Activated CD4-positive, alpha-beta memory T cell treated with anti-CD3 and anti-CD28 coated beads, Interleukin-2, amount 10 ng/mL, durations not matched to agents 7 days and 5 days (primary cell): ENCODE results near the gene BRIP1. TPM values are rescaled to one million over a fixed set of nuclear protein-coding genes. Genes with fewer than 3 reads are reported as not detected.
"Not testable (repeated sequence)": the region's sequence is repeated elsewhere in the genome, so short reads cannot be mapped to it uniquely, and the experiment has no call there.

Experiments used
- CTCF ChIA-PET: fragments of 350-600 bp; sonication (Branson Sonifier 250); formaldehyde crosslinking; loops from one replicate; lab custom pipeline; 2021; ENCODE audit warnings: antibody characterized with exemption, inconsistent platforms; lab: Charles Lee
- POLR2A ChIA-PET: fragments of 350-600 bp; sonication (Branson Sonifier 250); formaldehyde crosslinking; loops from one replicate; lab custom pipeline; 2021; ENCODE audit warnings: antibody characterized with exemption; lab: Charles Lee
- DNase-seq: peaks from one replicate; pipeline ENCODE4 v3.0.0-alpha.2; 2020
- H3K27ac Mint-ChIP-seq: one replicate; pipeline ENCODE4 v1.8.0; 2021; ENCODE audit warnings: mild to moderate bottlenecking, mixed read lengths
- H3K27me3 Mint-ChIP-seq: one replicate; pipeline ENCODE4 v1.8.0; 2021; ENCODE audit warnings: mixed read lengths
- H3K36me3 Mint-ChIP-seq: one replicate; pipeline ENCODE4 v1.8.0; 2021; ENCODE audit warnings: low read depth, mixed read lengths
- H3K4me1 Mint-ChIP-seq: one replicate; pipeline ENCODE4 v1.8.0; 2021; ENCODE audit warnings: mixed read lengths
- H3K4me3 Mint-ChIP-seq: one replicate; pipeline ENCODE4 v1.8.0; 2021; ENCODE audit warnings: mild to moderate bottlenecking, mixed read lengths
- H3K9me3 Mint-ChIP-seq: one replicate; pipeline ENCODE4 v1.8.0; 2021; ENCODE audit warnings: mixed read lengths
- total RNA-seq, 2 experiments: library from RNA; stranded (reverse); gene quantifications; one replicate each; pipeline ENCODE4 v1.2.3, GENCODE V29; 2021

Gene BRIP1
- total RNA-seq, 2 experiments from 2014 or later = 20.1 to 21.7 TPM

- Mint-ChIP-seq H3K27me3 (no peaks in the 10 kb centered on the region), H3K4me1 (no peaks in the 10 kb centered on the region), H3K27ac (no peak overlapping the region), H3K4me3 (no peak overlapping the region), H3K36me3 (peaks cover 24% of the 10 kb centered on the region), H3K9me3 (no peaks in the 10 kb centered on the region)
- DNase-seq = no peak
- ChIA-PET CTCF (no interaction called here), POLR2A (no interaction called here)
Measured at GRCh38 chr17:61783556-61784304, 79.6 kb downstream of the BRIP1 start.

- ChIA-PET POLR2A (no interaction called here), CTCF (no interaction called here)
- H3K4me1 Mint-ChIP-seq = no peaks in the 10 kb centered on the region
- peaks cover 24% of the 10 kb centered on the region for H3K36me3 Mint-ChIP-seq
- DNase-seq = no peak
- no peak overlapping the region for H3K4me3 Mint-ChIP-seq
- H3K27me3 Mint-ChIP-seq = no peaks in the 10 kb centered on the region
- no peak overlapping the region for H3K27ac Mint-ChIP-seq
- no peaks in the 10 kb centered on the region for H3K9me3 Mint-ChIP-seq
Measured at GRCh38 chr17:61783120-61783519, 80.2 kb downstream of the BRIP1 start.

- CTCF ChIA-PET = no interaction called here
- Mint-ChIP-seq H3K9me3 (no peaks in the 10 kb centered on the region), H3K27ac (no peak overlapping the region), H3K4me1 (no peaks in the 10 kb centered on the region), H3K4me3 (no peak overlapping the region), H3K36me3 (peaks cover 22% of the 10 kb centered on the region), H3K27me3 (no peaks in the 10 kb centered on the region)
- DNase-seq = no peak
- POLR2A ChIA-PET = no interaction called here
Measured at GRCh38 chr17:61782683-61783082, 80.6 kb downstream of the BRIP1 start.

GRCh38 chr17:61775364-61775763 is 88.0 kb downstream of the BRIP1 start:
- peaks cover 42% of the 10 kb centered on the region for H3K36me3 Mint-ChIP-seq
- POLR2A ChIA-PET = no interaction called here
- CTCF ChIA-PET = no interaction called here
- H3K4me1 Mint-ChIP-seq = no peaks in the 10 kb centered on the region
- H3K4me3 Mint-ChIP-seq = no peak overlapping the region
- DNase-seq = no peak
- no peak overlapping the region for H3K27ac Mint-ChIP-seq
- peaks cover 9% of the 10 kb centered on the region for H3K9me3 Mint-ChIP-seq
- no peaks in the 10 kb centered on the region for H3K27me3 Mint-ChIP-seq

GRCh38 chr17:61774724-61775123 is 88.6 kb downstream of the BRIP1 start:
- Mint-ChIP-seq H3K9me3 (peaks cover 11% of the 10 kb centered on the region), H3K27me3 (no peaks in the 10 kb centered on the region), H3K36me3 (peaks cover 46% of the 10 kb centered on the region), H3K4me3 (no peak overlapping the region), H3K27ac (no peak overlapping the region), H3K4me1 (no peaks in the 10 kb centered on the region)
- ChIA-PET CTCF (no interaction called here), POLR2A (no interaction called here)
- DNase-seq = no peak

GRCh38 chr17:61774087-61774486 is 89.2 kb downstream of the BRIP1 start:
- POLR2A ChIA-PET, CTCF ChIA-PET, H3K27me3 Mint-ChIP-seq, DNase-seq, H3K27ac Mint-ChIP-seq, H3K4me3 Mint-ChIP-seq, H3K4me1 Mint-ChIP-seq: not testable (repeated sequence)
- Mint-ChIP-seq H3K36me3 (peaks cover 52% of the 10 kb centered on the region), H3K9me3 (peaks cover 11% of the 10 kb centered on the region)

GRCh38 chr17:61770752-61771533 is 92.4 kb downstream of the BRIP1 start:
- DNase-seq = no peak
- Mint-ChIP-seq H3K9me3 (peaks cover 11% of the 10 kb centered on the region), H3K27ac (no peak overlapping the region), H3K4me3 (no peak overlapping the region), H3K27me3 (no peaks in the 10 kb centered on the region), H3K36me3 (peaks cover 69% of the 10 kb centered on the region), H3K4me1 (no peaks in the 10 kb centered on the region)
- POLR2A ChIA-PET = no interaction called here
- CTCF ChIA-PET = no interaction called here

GRCh38 chr17:61770043-61770442 is 93.3 kb downstream of the BRIP1 start:
- POLR2A ChIA-PET = no interaction called here
- Mint-ChIP-seq H3K4me3 (no peak overlapping the region), H3K36me3 (peaks cover 69% of the 10 kb centered on the region), H3K27me3 (no peaks in the 10 kb centered on the region), H3K9me3 (peaks cover 11% of the 10 kb centered on the region), H3K27ac (no peak overlapping the region), H3K4me1 (no peaks in the 10 kb centered on the region)
- CTCF ChIA-PET = no interaction called here
- no peak for DNase-seq

GRCh38 chr17:61768405-61768804 is 94.9 kb downstream of the BRIP1 start:
- peaks cover 65% of the 10 kb centered on the region for H3K36me3 Mint-ChIP-seq
- POLR2A ChIA-PET = no interaction called here
- peaks cover 9% of the 10 kb centered on the region for H3K9me3 Mint-ChIP-seq

GRCh38 chr17:61766520-61766919 is 96.8 kb downstream of the BRIP1 start:
- Mint-ChIP-seq H3K4me3 (no peak overlapping the region), H3K4me1 (no peaks in the 10 kb centered on the region), H3K27ac (no peak overlapping the region), H3K27me3 (no peaks in the 10 kb centered on the region), H3K36me3 (peaks cover 71% of the 10 kb centered on the region), H3K9me3 (peaks cover 9% of the 10 kb centered on the region)
- no peak for DNase-seq
- POLR2A ChIA-PET = no interaction called here
- CTCF ChIA-PET = no interaction called here

More at GRCh38 chr17:61768405-61768804, 94.9 kb downstream of the BRIP1 start:
- Mint-ChIP-seq H3K4me1 (no peaks in the 10 kb centered on the region), H3K27ac (no peak overlapping the region), H3K4me3 (no peak overlapping the region), H3K27me3 (no peaks in the 10 kb centered on the region)
- DNase-seq = no peak
- CTCF ChIA-PET = no interaction called here

GRCh38 chr17:61764846-61765245 is 98.5 kb downstream of the BRIP1 start:
- H3K27ac Mint-ChIP-seq = no peak overlapping the region
- H3K27me3 Mint-ChIP-seq = no peaks in the 10 kb centered on the region
- ChIA-PET CTCF (no interaction called here), POLR2A (no interaction called here)
- H3K4me1 Mint-ChIP-seq = no peaks in the 10 kb centered on the region
- no peak overlapping the region for H3K4me3 Mint-ChIP-seq
- no peak for DNase-seq
- peaks cover 74% of the 10 kb centered on the region for H3K36me3 Mint-ChIP-seq
- H3K9me3 Mint-ChIP-seq = no peaks in the 10 kb centered on the region

- Mint-ChIP-seq H3K27me3 (no peaks in the 10 kb centered on the region), H3K4me1 (peaks cover 12% of the 10 kb centered on the region), H3K36me3 (peaks cover 66% of the 10 kb centered on the region), H3K4me3 (no peak overlapping the region), H3K27ac (no peak overlapping the region), H3K9me3 (no peaks in the 10 kb centered on the region)
- no peak for DNase-seq
- CTCF ChIA-PET = no interaction called here
- POLR2A ChIA-PET = no interaction called here
Measured at GRCh38 chr17:61761827-61762226, 101.5 kb downstream of the BRIP1 start.

GRCh38 chr17:61759362-61759761 is 104.0 kb downstream of the BRIP1 start:
- no peak for DNase-seq
- no peaks in the 10 kb centered on the region for H3K9me3 Mint-ChIP-seq
- H3K4me1 Mint-ChIP-seq = peaks cover 12% of the 10 kb centered on the region
- no peak overlapping the region for H3K4me3 Mint-ChIP-seq
- H3K27ac Mint-ChIP-seq = no peak overlapping the region
- ChIA-PET CTCF (no interaction called here), POLR2A (no interaction called here)
- peaks cover 70% of the 10 kb centered on the region for H3K36me3 Mint-ChIP-seq
- no peaks in the 10 kb centered on the region for H3K27me3 Mint-ChIP-seq
